ACC112 (cell line): Measurements from ENCODE around the gene GALNT4.

Source experiments
- H2AFZ ChIP-seq: fragments of 200-600 bp; sonication (generic); one replicate; pipeline ENCODE4 v1.6.0; 2017; ENCODE audit warnings: antibody characterized with exemption, low read length; ENCODE audit not compliant: unreplicated experiment
- H3K27ac ChIP-seq: fragments of 200-600 bp; sonication (generic); 2 replicates; pipeline ENCODE4 v1.5.1; 2014; ENCODE audit warnings: low read depth, mild to moderate bottlenecking, antibody characterized with exemption, low read length, moderate library complexity
- H3K27me3 ChIP-seq: fragments of 200-600 bp; sonication (generic); 2 replicates; pipeline ENCODE4 v1.6.1; 2014; ENCODE audit warnings: mild to moderate bottlenecking, antibody characterized with exemption, low read length, moderate library complexity, mixed read lengths; ENCODE audit not compliant: insufficient read depth
- H3K36me3 ChIP-seq: fragments of 200-600 bp; sonication (generic); 2 replicates; pipeline ENCODE4 v1.6.1; 2016; ENCODE audit warnings: mild to moderate bottlenecking, antibody characterized with exemption, low read length, moderate library complexity, mixed read lengths; ENCODE audit not compliant: insufficient read depth
- H3K4me1 ChIP-seq: fragments of 200-600 bp; sonication (generic); one replicate; pipeline ENCODE4 v1.6.1; 2016; ENCODE audit warnings: low read length, mixed read lengths; ENCODE audit not compliant: insufficient read depth, unreplicated experiment, control insufficient read depth
- H3K4me3 ChIP-seq: fragments of 200-600 bp; sonication (generic); 2 replicates; pipeline ENCODE4 v1.5.1; 2014; ENCODE audit warnings: mild to moderate bottlenecking, low read depth, low read length
- H3K79me2 ChIP-seq: fragments of 200-600 bp; sonication (generic); one replicate; pipeline ENCODE4 v1.6.0; 2016; ENCODE audit warnings: low read length; ENCODE audit not compliant: control insufficient read depth, unreplicated experiment, insufficient read depth

The GALNT4 gene

GRCh38 chr12:89492883-89493282 is 31.7 kb downstream of the GALNT4 start:
- H3K36me3 ChIP-seq = no peaks in the 10 kb centered on the region
- H3K4me3 ChIP-seq = no peak overlapping the region
- no peak overlapping the region for H2AFZ ChIP-seq
- no peaks in the 10 kb centered on the region for H3K79me2 ChIP-seq
- H3K27ac ChIP-seq = no peak overlapping the region
- no peaks in the 10 kb centered on the region for H3K27me3 ChIP-seq
- peaks cover 6% of the 10 kb centered on the region for H3K4me1 ChIP-seq

GRCh38 chr12:89490922-89491321 is 33.7 kb downstream of the GALNT4 start:
- H3K27me3 ChIP-seq = no peaks in the 10 kb centered on the region
- no peak overlapping the region for H3K27ac ChIP-seq
- no peak overlapping the region for H3K4me3 ChIP-seq
- no peaks in the 10 kb centered on the region for H3K36me3 ChIP-seq
- H2AFZ ChIP-seq = no peak overlapping the region
- no peaks in the 10 kb centered on the region for H3K79me2 ChIP-seq
- H3K4me1 ChIP-seq = peaks cover 6% of the 10 kb centered on the region

GRCh38 chr12:89486264-89486663 is 38.3 kb downstream of the GALNT4 start:
- no peaks in the 10 kb centered on the region for H3K79me2 ChIP-seq
- H3K4me1 ChIP-seq = no peaks in the 10 kb centered on the region
- H3K27ac ChIP-seq = no peak overlapping the region
- H3K4me3 ChIP-seq = no peak overlapping the region
- no peaks in the 10 kb centered on the region for H3K36me3 ChIP-seq
- no peaks in the 10 kb centered on the region for H3K27me3 ChIP-seq
- no peak overlapping the region for H2AFZ ChIP-seq

- Histone ChIP-seq H2AFZ (no peak overlapping the region), H3K36me3 (no peaks in the 10 kb centered on the region), H3K79me2 (no peaks in the 10 kb centered on the region)
Observed at GRCh38 chr12:89484470-89484869, 40.1 kb downstream of the GALNT4 start.

GRCh38 chr12:89481213-89481914 is 43.2 kb downstream of the GALNT4 start:
- H3K79me2 ChIP-seq = no peaks in the 10 kb centered on the region
- no peak overlapping the region for H2AFZ ChIP-seq
- no peaks in the 10 kb centered on the region for H3K36me3 ChIP-seq
- H3K4me3 ChIP-seq = no peak overlapping the region
- H3K27ac ChIP-seq = no peak overlapping the region
- H3K27me3 ChIP-seq = no peaks in the 10 kb centered on the region
- H3K4me1 ChIP-seq = no peaks in the 10 kb centered on the region

More at GRCh38 chr12:89484470-89484869, 40.1 kb downstream of the GALNT4 start:
- no peaks in the 10 kb centered on the region for H3K27me3 ChIP-seq
- H3K4me1 ChIP-seq = no peaks in the 10 kb centered on the region
- H3K4me3 ChIP-seq = no peak overlapping the region
- no peak overlapping the region for H3K27ac ChIP-seq

GRCh38 chr12:89479982-89480381 is 44.6 kb downstream of the GALNT4 start:
- Histone ChIP-seq H3K4me3 (no peak overlapping the region), H3K79me2 (no peaks in the 10 kb centered on the region), H3K36me3 (no peaks in the 10 kb centered on the region), H3K4me1 (no peaks in the 10 kb centered on the region), H2AFZ (no peak overlapping the region), H3K27ac (no peak overlapping the region), H3K27me3 (no peaks in the 10 kb centered on the region)

- Histone ChIP-seq H3K27ac (no peak overlapping the region), H3K79me2 (no peaks in the 10 kb centered on the region), H3K4me1 (peaks cover 4% of the 10 kb centered on the region), H3K27me3 (no peaks in the 10 kb centered on the region), H3K36me3 (no peaks in the 10 kb centered on the region), H2AFZ (no peak overlapping the region), H3K4me3 (no peak overlapping the region)
Observed at GRCh38 chr12:89477633-89478279, 46.8 kb downstream of the GALNT4 start.

GRCh38 chr12:89476904-89477595 is 47.5 kb downstream of the GALNT4 start:
- no peak overlapping the region for H2AFZ ChIP-seq
- H3K4me1 ChIP-seq = peaks cover 9% of the 10 kb centered on the region
- H3K36me3 ChIP-seq = no peaks in the 10 kb centered on the region
- H3K27me3 ChIP-seq = no peaks in the 10 kb centered on the region
- H3K79me2 ChIP-seq = no peaks in the 10 kb centered on the region
- no peak overlapping the region for H3K27ac ChIP-seq
- H3K4me3 ChIP-seq = no peak overlapping the region

- H3K27me3 ChIP-seq = no peaks in the 10 kb centered on the region
- H3K4me1 ChIP-seq = peaks cover 9% of the 10 kb centered on the region
- no peak overlapping the region for H2AFZ ChIP-seq
- H3K79me2 ChIP-seq = no peaks in the 10 kb centered on the region
- no peak overlapping the region for H3K27ac ChIP-seq
- H3K4me3 ChIP-seq = no peak overlapping the region
- no peaks in the 10 kb centered on the region for H3K36me3 ChIP-seq
Observed at GRCh38 chr12:89476232-89476631, 48.4 kb downstream of the GALNT4 start.

- Histone ChIP-seq H3K36me3 (no peaks in the 10 kb centered on the region), H3K4me1 (peaks cover 9% of the 10 kb centered on the region), H2AFZ (no peak overlapping the region), H3K27me3 (no peaks in the 10 kb centered on the region), H3K79me2 (no peaks in the 10 kb centered on the region), H3K27ac (no peak overlapping the region), H3K4me3 (no peak overlapping the region)
Observed at GRCh38 chr12:89475203-89475990, 49.2 kb downstream of the GALNT4 start.
